Stimulated activated CD4-positive, alpha-beta T cell treated with anti-CD3 and anti-CD28 coated beads, Interleukin-12 subunit alpha, Interleukin-12 subunit beta, amount 100 ng/mL, for 48 hours (primary cell): ENCODE measurements around the gene CIROP.
A peak's percentile ranks its signal among the peaks of the same experiment; 100 is the strongest.

Experiments used
- DNase-seq, 3 donors: peaks; one replicate each; pipeline ENCODE4 v3.0.0-alpha.2; 2020; ENCODE audit warnings: low read depth in 2 of 3, low spot score in 1 of 3

Gene CIROP

GRCh38 chr14:23132970-23133369 lies 28.2 kb upstream of the CIROP start:
- DNase-seq = no peak

GRCh38 chr14:23131482-23131881 lies 26.7 kb upstream of the CIROP start:
- DNase-seq = no peak

- DNase-seq = no peak
Observed at GRCh38 chr14:23130871-23131270, 26.1 kb upstream of the CIROP start.

GRCh38 chr14:23129759-23130316 lies 25.0 kb upstream of the CIROP start:
- no peak for DNase-seq

- DNase-seq = no peak
Observed at GRCh38 chr14:23128969-23129758, 24.4 kb upstream of the CIROP start.

- DNase-seq = no peak
Observed at GRCh38 chr14:23127861-23128260, 23.1 kb upstream of the CIROP start.

GRCh38 chr14:23126548-23127278 lies 21.9 kb upstream of the CIROP start:
- DNase-seq = no peak

- no peak for DNase-seq
Observed at GRCh38 chr14:23125933-23126524, 21.2 kb upstream of the CIROP start.

GRCh38 chr14:23125011-23125410 lies 20.2 kb upstream of the CIROP start:
- no peak for DNase-seq

- DNase-seq = no peak
Observed at GRCh38 chr14:23124337-23124954, 19.7 kb upstream of the CIROP start.

- DNase-seq = no peak
Observed at GRCh38 chr14:23123419-23123818, 18.6 kb upstream of the CIROP start.

- no peak for DNase-seq
Observed at GRCh38 chr14:23122086-23122485, 17.3 kb upstream of the CIROP start.

- DNase-seq = no peak
Observed at GRCh38 chr14:23121361-23121771, 16.6 kb upstream of the CIROP start.

- peak; percentile 75 to 92 (median 75) for DNase-seq
Observed at GRCh38 chr14:23120541-23121251, 15.9 kb upstream of the CIROP start.

- peak in 1 of 3 donors; percentile 14 for DNase-seq
Observed at GRCh38 chr14:23119363-23120327, 14.9 kb upstream of the CIROP start.

- no peak for DNase-seq
Observed at GRCh38 chr14:23118506-23119362, 13.9 kb upstream of the CIROP start, which contains the start of gene CEBPE. Gene CEBPE, minus strand, starts transcription at chr14:23119255. Its CDS starts 164 bp downstream, at chr14:23119091.

- DNase-seq = no peak
Observed at GRCh38 chr14:23117371-23118020, 12.7 kb upstream of the CIROP start.

- DNase-seq = no peak
Observed at GRCh38 chr14:23115918-23116317, 11.1 kb upstream of the CIROP start.
